ENCODE measurements around the gene SOX11.

SOX11 gene

DNA sequence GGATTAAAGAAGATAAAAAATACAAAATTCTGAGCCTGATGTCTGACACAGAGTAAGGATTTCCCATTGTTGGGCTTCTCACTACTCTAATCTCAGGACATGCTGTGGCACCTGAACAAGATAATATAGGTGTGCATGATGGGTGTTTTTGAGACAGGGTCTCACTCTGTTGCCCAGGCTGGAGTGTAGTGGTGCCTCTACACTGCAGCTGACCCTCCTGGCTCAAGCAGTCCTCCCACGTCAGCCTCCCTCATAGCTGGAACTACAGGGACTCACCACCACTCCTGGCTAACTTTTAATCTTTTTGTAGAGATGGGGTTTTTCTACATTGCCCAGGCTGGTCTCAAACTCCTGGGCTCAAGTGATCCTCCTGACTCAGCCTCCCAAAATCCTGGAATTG is 32.9 kb downstream of the SOX11 start:
- DNase-seq, result no peak

DNA sequence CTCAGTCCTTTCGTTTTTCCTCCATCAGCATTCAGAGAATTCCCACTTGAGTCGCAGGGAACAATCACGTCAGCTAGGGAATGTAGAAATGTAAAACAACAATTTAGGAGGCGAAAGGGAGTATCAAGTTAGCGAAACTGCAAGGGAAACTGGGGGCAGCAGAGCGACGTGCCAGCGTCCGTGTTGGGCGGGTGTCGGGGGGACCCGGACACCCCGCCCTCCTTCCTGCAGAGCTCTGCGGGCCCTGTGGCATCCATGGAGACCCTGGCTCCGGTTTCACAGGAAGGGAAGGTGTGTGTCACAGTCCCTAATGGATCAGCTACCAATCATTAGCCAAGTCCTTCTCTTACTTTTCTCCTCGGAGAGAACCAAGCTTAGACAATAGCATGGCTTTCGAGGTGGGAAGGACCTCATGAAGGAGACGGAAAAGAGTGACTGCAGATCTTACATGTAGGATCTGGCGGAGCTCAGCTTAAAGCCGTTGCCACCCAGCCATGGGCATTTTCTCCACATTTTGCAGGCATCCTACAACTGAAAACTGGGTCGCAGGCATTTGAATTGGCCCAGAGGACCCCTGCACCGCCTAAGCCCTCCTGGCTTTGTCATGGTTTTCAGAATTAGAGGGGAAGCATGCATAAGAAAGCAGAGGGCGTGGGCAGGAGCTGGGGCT is 33.7 kb downstream of the SOX11 start:
- no peak for DNase-seq

- DNase-seq, result no peak
These were observed 35.1 kb downstream of the SOX11 start for GRCh38 chr2:5727235-5727634.

GRCh38 chr2:5729416-5729815 is 37.2 kb downstream of the SOX11 start:
- DNase-seq, result no peak

- no peak for DNase-seq
These were observed 38.2 kb downstream of the SOX11 start for GRCh38 chr2:5730386-5730785.

- DNase-seq, result no peak
These were observed 42.8 kb downstream of the SOX11 start for GRCh38 chr2:5734859-5735520.

GRCh38 chr2:5735521-5735861 is 43.3 kb downstream of the SOX11 start:
- no peak for DNase-seq

DNA sequence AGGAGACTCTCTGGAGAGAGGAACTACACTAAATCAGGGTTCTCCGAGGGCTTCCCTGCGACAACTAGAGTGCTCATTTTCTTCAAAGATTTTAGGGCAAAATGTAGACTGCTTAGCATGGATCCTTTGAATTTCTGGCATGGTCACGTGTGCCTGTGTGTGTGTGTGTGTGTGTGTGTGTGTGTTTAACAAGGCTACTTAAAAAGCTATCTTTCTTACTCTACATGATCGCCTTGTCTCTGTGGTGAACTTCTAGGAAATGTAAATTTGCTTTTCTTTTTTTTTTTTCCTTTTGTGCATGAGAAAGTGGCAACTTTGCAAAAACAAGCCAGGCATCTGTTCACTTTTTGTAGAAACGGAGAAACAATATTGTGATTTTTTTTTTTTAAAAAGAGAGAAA is 43.9 kb downstream of the SOX11 start:
- no peak for DNase-seq

GRCh38 chr2:5736886-5737285 is 44.7 kb downstream of the SOX11 start:
- no peak for DNase-seq

DNA sequence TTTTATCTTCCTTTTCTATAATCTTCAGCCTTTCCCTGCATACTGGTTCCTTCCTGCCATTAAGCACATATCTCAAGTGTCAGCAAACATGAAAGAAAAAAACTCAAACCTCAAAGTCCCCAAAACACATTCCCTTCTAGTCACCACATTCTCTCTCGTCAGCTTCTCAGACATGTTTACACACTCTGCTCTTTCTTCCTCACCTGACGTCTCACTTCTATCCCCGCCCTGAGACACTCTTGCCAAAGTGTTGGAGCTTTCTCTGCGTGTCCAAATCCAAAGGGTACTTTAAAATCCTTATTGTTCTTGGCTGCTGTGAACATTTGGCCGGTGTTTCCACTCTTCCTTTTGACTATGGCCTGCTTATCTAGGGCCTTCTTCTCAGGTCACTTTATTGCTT is 47.9 kb downstream of the SOX11 start:
- no peak for DNase-seq

- no peak for DNase-seq
These were observed 48.6 kb downstream of the SOX11 start for GRCh38 chr2:5740817-5741216.

- DNase-seq, result no peak
These were observed 49.1 kb downstream of the SOX11 start for GRCh38 chr2:5741242-5741641.

- no peak for DNase-seq
These were observed 49.9 kb downstream of the SOX11 start for GRCh38 chr2:5742126-5742525.

DNA sequence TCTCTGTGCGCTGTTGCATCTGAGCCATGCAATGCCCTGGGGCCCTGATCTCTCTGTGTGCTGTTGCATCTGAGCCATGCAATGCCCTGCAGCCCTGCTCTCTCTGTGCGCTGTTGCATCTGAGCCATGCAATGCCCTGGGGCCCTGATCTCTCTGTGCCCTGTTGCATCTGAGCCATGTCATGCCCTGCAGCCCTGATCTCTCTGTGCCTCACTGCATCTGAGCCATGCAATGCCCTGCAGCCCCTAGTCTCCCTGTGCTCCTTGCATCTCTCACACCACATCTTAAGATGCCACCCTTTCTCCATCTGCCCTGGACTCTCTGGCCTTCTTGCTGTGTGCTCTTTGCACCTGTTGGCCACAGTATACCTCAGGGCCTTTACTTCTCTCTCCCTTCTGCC is 56.2 kb downstream of the SOX11 start:
- DNase-seq, result no peak

- no peak for DNase-seq
These were observed 56.8 kb downstream of the SOX11 start for GRCh38 chr2:5748946-5749345.

GRCh38 chr2:5749347-5749746 is 57.2 kb downstream of the SOX11 start:
- DNase-seq, result no peak

Data from NCI-H345 (cell line).